Heart left ventricle (tissue), 16 donors: Measurements from ENCODE around the gene C11orf68. TPM values are rescaled to one million over a fixed set of nuclear protein-coding genes. Genes with fewer than 3 reads are reported as not detected.
A peak's percentile ranks its signal among the peaks of the same experiment; 100 is the strongest.

Experiments
- ATAC-seq, 4 donors: fragments of 200-7000 bp; cut with Tn5 transposase; one replicate each; pipeline ENCODE4 v1.9.1; 2020 to 2022; ENCODE audit warnings: moderate library complexity in 4 of 4, mild to moderate bottlenecking in 3 of 4, moderate number of reproducible peaks in 1 of 4
- DNase-seq, 5 donors: peaks; one replicate each; pipeline ENCODE4 v3.0.0-alpha.2; 2020
- H3K27ac ChIP-seq, 12 donors: fragments of 200-600 bp; sonication (generic) in 4 of 12; one replicate each; pipeline versions ENCODE4 v1.5.0 to v1.8.0; 2016 to 2022; ENCODE audit warnings: mild to moderate bottlenecking in 2 of 12
- H3K27me3 ChIP-seq, 9 donors: fragments of 200-600 bp; sonication (generic) in 2 of 9; one replicate each; pipeline versions ENCODE4 v1.5.1 to v1.8.0; 2016 to 2022; ENCODE audit warnings: mild to moderate bottlenecking in 3 of 9
- H3K36me3 ChIP-seq, 9 donors: fragments of 200-600 bp; sonication (generic) in 2 of 9; one replicate each; pipeline versions ENCODE4 v1.5.0 to v1.8.0; 2018 to 2022; ENCODE audit warnings: mild to moderate bottlenecking in 2 of 9
- H3K4me1 ChIP-seq, 12 donors: fragments of 200-600 bp; sonication (generic) in 4 of 12; one replicate each; pipeline versions ENCODE4 v1.5.0 to v1.8.0; 2016 to 2022; ENCODE audit warnings: mild to moderate bottlenecking in 3 of 12
- H3K4me3 ChIP-seq, 12 donors: fragments of 200-600 bp; sonication (generic) in 4 of 12; one replicate each; pipeline versions ENCODE4 v1.5.0 to v1.8.0; 2017 to 2022; ENCODE audit warnings: mild to moderate bottlenecking in 9 of 12, moderate library complexity in 4 of 12
- H3K9me3 ChIP-seq, 12 donors: fragments of 200-600 bp; sonication (generic) in 4 of 12; one replicate each; pipeline versions ENCODE4 v1.5.0 to v1.8.0; 2016 to 2022; ENCODE audit warnings: mild to moderate bottlenecking in 1 of 12
- CTCF ChIP-seq, 12 donors: fragments of 200-600 bp; sonication (generic) in 4 of 12; IDR thresholded peaks; one replicate each; pipeline versions ENCODE4 v1.5.0 to v1.8.0; 2018 to 2022; ENCODE audit warnings: antibody characterized with exemption in 12 of 12, mild to moderate bottlenecking in 5 of 12
- POLR2A ChIP-seq, 2 donors: fragments of 450-650 bp; IDR thresholded peaks; one replicate each; pipeline ENCODE4 v1.6.1; 2017; ENCODE audit warnings: antibody characterized with exemption in 2 of 2, mild to moderate bottlenecking in 2 of 2, moderate library complexity in 2 of 2
- WGBS, 4 donors: extraction: QIAGEN DNeasy Blood & Tissue Kit in 2 of 4; methylation state at CpG; one replicate each; pipeline versions ENCODE4 v1.1.5 to v1.1.7; 2013 to 2018; 5-methylcytosine and 5-hydroxymethylcytosine counted together
- intact Hi-C, 10 donors: fragments of 100-400 bp; cut with DNase I; formaldehyde crosslinking; loops; one replicate each; pipeline versions ENCODE4 v1.11.1 to v1.14.2; 2022
- polyA plus RNA-seq, 2 donors: library from polyadenylated mRNA; stranded (reverse); fragments of 200-250 nt; gene quantifications; one replicate each; pipeline ENCODE4 v1.2.3, GENCODE V29; 2013
- total RNA-seq, 9 donors: library from RNA; depleted of rRNA in 2 of 9; stranded (reverse); fragments of >200 nt in 2 of 9; fragmentation: NEBNext Ultra II Directional in 3 of 9; extraction: Animal tissue kit (Norgen Biotek cat#: 25700) in 3 of 9; gene quantifications; one replicate each; pipeline versions ENCODE4 v1.1.0 to v1.2.4, GENCODE V29; 2016 to 2023
- donor health status: ischemic (EF 13 %, LVEDD 7.1; RV severe dilation, severe dysfunction).
- donor health status: healthy with polysubstance abuse.
- donor health status: DM: no; HTN: yes; CAD: no.
- donor health status: DM: no; HTN: no; CAD: no.
- donor health status: ischemic (EF 25% LVEDD 6.9; RV normal size, moderate dysfunction).
- donor health status: ischemic (EF 25% LVEDD 5.7; RV mildly dilated, moderate dysfunction).
- donor health status: healthy.
- donor health status: DM: yes; HTN: yes; CAD: no.
- donor health status: ischemic (EF 35%, LVEDD 5.7; RV mildly dilated, moderate dysfunction).
- donor health status: nonischemic (EF 11% LVEDD 7.7; RV severe dilation, severe dysfunction).
- donor health status: DM: yes; HTN: yes; CAD: no.
- donor health status: PGD.
- donor health status: ischemic (EF 29% LVEDD 5.4; RV normal size, mild dysfunction).
- donor health status: nonischemic (EF 23%, LVEDD 6.1; RV moderate dilation, normal function).

C11orf68 gene
- total and polyA plus RNA-seq, 11 donors = 17.0 to 49.0 (median 39.5) TPM

GRCh38 chr11:65885808-65886536 is 32.9 kb downstream of the C11orf68 start:
- intact Hi-C loops = loop anchor here in 9 of 10 donors (2.0 to 10.0 kb wide), 5 partner anchors 67 to 116 kb away; partner anchors contain the start of genes BANF1 (in 2 of the 9), EIF1AD (in 2 of the 9) and SART1 (in 2 of the 9)
- no peak overlapping the region for H3K4me3 ChIP-seq
- WGBS, 4 donors = 84 to 92% (median 89%) methylated on average over 12 of the region's 12 CpGs
- H3K27me3 ChIP-seq = no peaks in the 10 kb centered on the region
- no peak overlapping the region for H3K27ac ChIP-seq
- DNase-seq = peak in 1 of 5 donors; percentile 39
- ATAC-seq = no peak
- H3K9me3 ChIP-seq = no peaks in the 10 kb centered on the region
- H3K4me1 ChIP-seq = peaks cover 5 to 44% (median 32%) of the 10 kb centered on the region in 12 donors
- no peak for TF ChIP-seq POLR2A (IDR thresholded peaks at IDR 0.05)
- no peak for TF ChIP-seq CTCF (IDR thresholded peaks at IDR 0.05)
- H3K36me3 ChIP-seq = peaks cover 0 to 54% (median 43%) of the 10 kb centered on the region in 9 donors

- no peak for ATAC-seq
- Histone ChIP-seq H3K9me3 (no peaks in the 10 kb centered on the region), H3K4me1 (peaks cover 5 to 45% (median 32%) of the 10 kb centered on the region in 12 donors), H3K4me3 (no peak overlapping the region), H3K36me3 (peaks cover 0 to 54% (median 43%) of the 10 kb centered on the region in 9 donors), H3K27ac (peak overlapping the region in 3 of 12 donors; percentile 17 to 42 (median 37)), H3K27me3 (no peaks in the 10 kb centered on the region)
- TF ChIP-seq POLR2A (IDR thresholded peaks at IDR 0.05) (no peak), CTCF (IDR thresholded peaks at IDR 0.05) (no peak)
- intact Hi-C loops = loop anchor here in 9 of 10 donors (2.0 to 10.0 kb wide), 4 partner anchors 77 to 117 kb away; partner anchors contain the start of genes BANF1 (in 2 of the 9), EIF1AD (in 2 of the 9) and SART1 (in 2 of the 9)
- WGBS, 4 donors = 86 to 93% (median 90%) methylated on average over 7 of the region's 7 CpGs
- DNase-seq = peak in 1 of 5 donors; percentile 40
Measured at GRCh38 chr11:65885231-65885630, 33.6 kb downstream of the C11orf68 start.

GRCh38 chr11:65884716-65885092 is 34.2 kb downstream of the C11orf68 start:
- H3K27me3 ChIP-seq = no peaks in the 10 kb centered on the region
- peak in 3 of 4 donors; percentile 19 to 40 (median 27) for ATAC-seq
- peaks cover 5 to 43% (median 28%) of the 10 kb centered on the region in 12 donors for H3K4me1 ChIP-seq
- peak overlapping the region in 3 of 12 donors; percentile 17 to 42 (median 37) for H3K27ac ChIP-seq
- no peaks in the 10 kb centered on the region for H3K9me3 ChIP-seq
- 23 to 100% (median 25%) methylated on average over 1 to 9 of the region's 9 CpGs for WGBS, 4 donors
- intact Hi-C loops = loop anchor here (2.0 to 10.0 kb wide), 6 partner anchors 38 to 118 kb away; partner anchors contain the start of genes BANF1 (in 2 of the 10), EIF1AD (in 2 of the 10) and SART1 (in 2 of the 10)
- peak; percentile 96 to 100 (median 99) for TF ChIP-seq CTCF (IDR thresholded peaks at IDR 0.05)
- no peak for TF ChIP-seq POLR2A (IDR thresholded peaks at IDR 0.05)
- H3K36me3 ChIP-seq = peaks cover 0 to 54% (median 43%) of the 10 kb centered on the region in 9 donors
- DNase-seq = peak; percentile 76 to 88 (median 77)
- no peak overlapping the region for H3K4me3 ChIP-seq
